Large intestine (tissue), 3 donors: ENCODE data around the gene TRIM72. TPM values are rescaled to one million over a fixed set of nuclear protein-coding genes. Genes with fewer than 3 reads are reported as not detected.
"Not testable (repeated sequence)": the region's sequence is repeated elsewhere in the genome, so short reads cannot be mapped to it uniquely, and the experiment has no call there.

Experiments used
- DNase-seq, 2 donors: peaks; one replicate each; pipeline versions ENCODE4 v3.0.0 to v3.0.0-alpha.2; 2013
- H3K27ac ChIP-seq: one replicate; pipeline ENCODE4 v1.5.1; 2013; ENCODE audit warnings: low read length
- H3K27me3 ChIP-seq: 2 replicates; pipeline ENCODE4 v1.6.1; 2013; ENCODE audit warnings: low read length; ENCODE audit not compliant: control insufficient read depth, insufficient read depth
- H3K36me3 ChIP-seq: 2 replicates; pipeline ENCODE4 v1.6.1; 2013; ENCODE audit warnings: low read length; ENCODE audit not compliant: control insufficient read depth, insufficient read depth
- H3K4me1 ChIP-seq: one replicate; pipeline ENCODE4 v1.6.1; 2013; ENCODE audit warnings: low read length; ENCODE audit not compliant: control insufficient read depth, insufficient read depth
- H3K4me3 ChIP-seq: one replicate; pipeline ENCODE4 v1.5.1; 2013; ENCODE audit warnings: low read length
- H3K9me3 ChIP-seq: one replicate; pipeline ENCODE4 v1.6.1; 2013; ENCODE audit warnings: mild to moderate bottlenecking, low read depth, low read length, moderate library complexity; ENCODE audit not compliant: control insufficient read depth
- WGBS: methylation state at CpG from one replicate; pipeline ENCODE4 v1.1.5; 2013; ENCODE audit warnings: low lambda C conversion rate; ENCODE audit not compliant: insufficient coverage; 5-methylcytosine and 5-hydroxymethylcytosine counted together
- polyA plus RNA-seq: library from polyadenylated mRNA; unstranded; fragments of 120-200 nt; gene quantifications from one replicate; pipeline ENCODE4 v1.2.1, GENCODE V29; 2013

TRIM72 gene
- polyA plus RNA-seq, 1 donor = 0.10 TPM

DNA sequence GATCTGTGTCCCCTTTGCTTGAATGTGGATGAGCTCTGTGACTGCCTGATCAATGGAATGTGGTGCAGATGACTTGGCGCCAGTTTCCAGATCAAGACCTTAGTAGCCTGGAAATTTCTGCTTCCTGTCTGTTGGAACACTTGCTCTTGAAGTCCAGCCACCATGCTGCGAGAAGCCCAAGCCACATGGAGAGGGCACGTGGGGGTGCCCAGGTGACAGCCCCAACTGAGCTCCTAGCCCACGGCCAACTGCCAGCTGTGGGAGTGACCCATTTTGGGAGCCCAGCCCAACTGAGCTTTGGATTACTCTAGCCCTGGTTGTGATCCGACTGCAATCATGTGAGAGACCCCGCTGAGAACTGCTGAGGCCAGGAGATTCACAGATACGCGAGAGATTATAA lies 42.5 kb downstream of the TRIM72 start:
- no CpG with 5 or more reads among the region's 8 CpGs for WGBS
- no peaks in the 10 kb centered on the region for H3K9me3 ChIP-seq

DNA sequence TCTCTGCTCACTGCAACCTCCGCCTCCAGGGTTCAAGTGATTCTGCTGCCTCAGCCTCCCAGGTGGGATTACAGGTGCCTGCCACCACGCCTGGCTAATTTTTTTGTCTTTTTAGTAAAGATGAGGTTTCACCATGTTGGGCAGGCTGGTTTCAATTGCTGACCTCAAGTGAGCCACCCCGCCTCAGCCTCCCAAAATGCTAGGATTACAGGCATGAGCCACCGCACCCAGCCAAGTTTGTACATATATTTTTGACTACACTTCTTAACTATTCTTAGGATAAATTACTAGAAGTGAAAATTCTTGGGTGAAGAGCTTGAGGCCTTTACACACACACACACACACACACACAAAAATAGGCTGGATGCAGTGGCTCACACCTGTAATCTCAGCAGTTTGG lies 44.4 kb downstream of the TRIM72 start:
- no peak overlapping the region for H3K27ac ChIP-seq
- no peaks in the 10 kb centered on the region for H3K27me3 ChIP-seq
- WGBS = no CpG with 5 or more reads among the region's 4 CpGs
- H3K4me3 ChIP-seq = no peak overlapping the region
- peaks cover 1% of the 10 kb centered on the region for H3K4me1 ChIP-seq
- no peaks in the 10 kb centered on the region for H3K9me3 ChIP-seq
- H3K36me3 ChIP-seq = no peaks in the 10 kb centered on the region
- DNase-seq = no peak

More for the DNA sequence above, 42.5 kb downstream of the TRIM72 start:
- peaks cover 6% of the 10 kb centered on the region for H3K4me1 ChIP-seq
- H3K27ac ChIP-seq = no peak overlapping the region
- no peak overlapping the region for H3K4me3 ChIP-seq
- H3K27me3 ChIP-seq = no peaks in the 10 kb centered on the region
- H3K36me3 ChIP-seq = no peaks in the 10 kb centered on the region
- no peak for DNase-seq

GRCh38 chr16:31260136-31260931 lies 46.4 kb downstream of the TRIM72 start:
- Histone ChIP-seq H3K9me3 (no peaks in the 10 kb centered on the region), H3K27ac (no peak overlapping the region), H3K4me3 (no peak overlapping the region), H3K36me3 (no peaks in the 10 kb centered on the region), H3K4me1 (no peaks in the 10 kb centered on the region), H3K27me3 (no peaks in the 10 kb centered on the region)
- no peak for DNase-seq
- 90% methylated on average over 2 of the region's 14 CpGs for WGBS

DNA sequence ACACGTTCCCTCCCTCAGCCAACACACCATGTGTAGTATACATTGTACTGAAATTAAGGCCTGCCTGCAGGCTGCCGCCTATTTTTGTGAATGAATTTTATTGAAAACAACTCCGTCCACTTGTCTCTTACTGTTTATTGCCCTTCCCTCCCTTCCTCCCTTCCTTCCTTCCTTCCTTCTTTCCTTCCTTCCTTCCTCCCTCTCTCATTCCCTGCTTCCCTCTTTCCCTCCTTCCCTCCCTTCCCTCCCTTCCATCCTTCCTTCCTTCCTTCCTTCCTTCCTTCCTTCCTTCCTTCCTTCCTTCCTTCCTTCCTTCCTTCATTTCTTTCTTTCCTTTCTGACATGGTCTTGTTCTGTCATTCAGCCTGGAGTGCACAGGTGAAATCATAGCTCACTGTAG lies 48.2 kb downstream of the TRIM72 start:
- Histone ChIP-seq H3K36me3 (no peaks in the 10 kb centered on the region), H3K27me3 (no peaks in the 10 kb centered on the region), H3K4me3 (no peak overlapping the region), H3K4me1 (no peaks in the 10 kb centered on the region), H3K9me3 (no peaks in the 10 kb centered on the region), H3K27ac (no peak overlapping the region)
- no peak for DNase-seq
- 100% methylated on average over 1 of the region's 3 CpGs for WGBS

GRCh38 chr16:31265329-31266245 lies 51.7 kb downstream of the TRIM72 start:
- peak; percentile 16 to 21 for DNase-seq
- Histone ChIP-seq H3K4me1 (no peaks in the 10 kb centered on the region), H3K27me3 (no peaks in the 10 kb centered on the region), H3K36me3 (no peaks in the 10 kb centered on the region), H3K4me3 (no peak overlapping the region), H3K27ac (no peak overlapping the region), H3K9me3 (no peaks in the 10 kb centered on the region)
- no CpG with 5 or more reads among the region's 20 CpGs for WGBS

DNA sequence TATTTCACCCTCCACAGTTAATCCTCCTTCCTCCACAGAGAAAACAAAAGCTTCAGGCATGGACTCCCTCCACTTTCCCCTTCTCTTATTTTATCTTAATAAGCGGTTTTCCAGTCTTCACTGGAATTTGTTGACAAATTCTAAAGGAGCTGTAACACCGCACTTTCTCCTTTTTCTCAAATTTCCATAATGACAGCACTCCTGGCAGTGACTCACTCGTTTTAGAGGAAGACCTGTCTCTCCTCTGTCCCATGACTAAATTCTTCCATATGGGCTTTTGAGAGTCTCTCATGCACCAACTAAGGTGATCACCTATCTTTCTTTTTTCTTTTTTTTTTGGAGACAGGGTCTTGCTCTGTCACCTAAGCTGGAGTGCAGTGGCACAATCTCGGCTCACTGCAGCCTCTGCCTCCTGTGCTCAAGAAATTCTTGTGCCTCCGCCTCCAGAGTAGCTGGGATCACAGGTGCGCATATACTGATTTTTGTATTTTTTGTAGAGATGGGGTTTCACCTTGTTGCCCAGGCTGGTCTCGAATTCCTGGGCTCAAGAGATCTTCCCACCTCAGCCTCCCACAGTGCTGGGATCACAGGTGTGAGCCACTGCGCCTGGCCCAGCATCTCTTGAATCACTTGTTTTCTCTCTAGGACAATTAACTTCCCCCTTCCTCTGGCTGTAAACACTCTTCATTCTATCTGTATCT lies 53.6 kb downstream of the TRIM72 start:
- DNase-seq = no peak
- H3K27me3 ChIP-seq = peaks cover 3% of the 10 kb centered on the region
- H3K4me1 ChIP-seq = no peaks in the 10 kb centered on the region
- no peak overlapping the region for H3K27ac ChIP-seq
- no peak overlapping the region for H3K4me3 ChIP-seq
- H3K36me3 ChIP-seq = no peaks in the 10 kb centered on the region
- 83% methylated on average over 1 of the region's 8 CpGs for WGBS
- H3K9me3 ChIP-seq = no peaks in the 10 kb centered on the region

DNA sequence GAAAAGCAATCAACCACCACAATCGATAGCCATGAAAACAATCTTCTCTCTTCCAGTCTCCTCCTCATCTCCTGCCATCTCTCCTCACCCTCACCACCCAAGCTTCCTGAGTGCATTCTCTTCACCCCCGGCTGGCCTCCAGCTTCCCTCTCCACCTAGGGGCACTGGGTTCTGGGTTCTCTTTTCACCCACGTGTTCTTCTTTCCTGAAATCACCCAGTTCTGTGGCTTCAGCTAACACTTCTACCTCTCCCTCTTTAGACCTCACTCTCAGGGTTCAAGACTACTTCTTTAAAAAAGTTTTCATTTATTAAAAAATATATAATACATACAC lies 54.1 kb downstream of the TRIM72 start:
- WGBS = no CpG with 5 or more reads among the region's 3 CpGs
- Histone ChIP-seq H3K4me3 (no peak overlapping the region), H3K4me1 (no peaks in the 10 kb centered on the region), H3K27me3 (peaks cover 3% of the 10 kb centered on the region), H3K36me3 (no peaks in the 10 kb centered on the region), H3K27ac (no peak overlapping the region), H3K9me3 (no peaks in the 10 kb centered on the region)
- no peak for DNase-seq

GRCh38 chr16:31268891-31269290 lies 55.0 kb downstream of the TRIM72 start:
- WGBS = no CpG with 5 or more reads among the region's 10 CpGs
- Histone ChIP-seq H3K4me3 (no peak overlapping the region), H3K27ac (no peak overlapping the region), H3K27me3 (peaks cover 3% of the 10 kb centered on the region), H3K36me3 (no peaks in the 10 kb centered on the region), H3K4me1 (no peaks in the 10 kb centered on the region), H3K9me3 (no peaks in the 10 kb centered on the region)
- no peak for DNase-seq

GRCh38 chr16:31269541-31269940 lies 55.6 kb downstream of the TRIM72 start:
- no CpG with 5 or more reads among the region's 2 CpGs for WGBS
- no peak overlapping the region for H3K4me3 ChIP-seq
- no peak for DNase-seq
- no peaks in the 10 kb centered on the region for H3K4me1 ChIP-seq
- no peak overlapping the region for H3K27ac ChIP-seq
- H3K36me3 ChIP-seq = no peaks in the 10 kb centered on the region
- no peaks in the 10 kb centered on the region for H3K9me3 ChIP-seq
- H3K27me3 ChIP-seq = peaks cover 3% of the 10 kb centered on the region

DNA sequence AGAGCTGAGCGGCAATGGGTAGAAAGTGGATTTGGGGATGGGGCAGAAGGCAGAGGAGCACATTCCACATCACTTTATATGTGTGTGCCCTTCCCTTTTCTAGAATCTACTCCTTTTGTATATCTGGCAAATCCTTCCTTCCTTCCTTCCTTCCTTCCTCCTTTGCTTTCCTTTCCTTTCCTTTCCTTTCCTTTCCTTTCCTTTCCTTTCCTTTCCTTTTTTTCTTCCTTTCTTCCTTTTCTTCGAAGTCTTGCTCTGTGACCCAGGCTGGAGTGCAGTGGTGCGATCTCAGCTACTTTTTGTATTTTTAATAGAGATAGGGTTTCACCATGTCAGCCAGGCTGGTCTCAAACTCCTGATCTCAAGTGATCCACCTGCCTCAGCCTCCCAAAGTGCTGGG lies 56.1 kb downstream of the TRIM72 start:
- not testable (repeated sequence) for H3K27me3 ChIP-seq, H3K9me3 ChIP-seq, DNase-seq, H3K27ac ChIP-seq, H3K4me1 ChIP-seq, H3K4me3 ChIP-seq, H3K36me3 ChIP-seq
- 0% methylated on average over 1 of the region's 3 CpGs for WGBS
